Muscle layer of colon (tissue), 2 donors: Measurements from ENCODE around the gene ANO9.
"Not testable (repeated sequence)": the region's sequence is repeated elsewhere in the genome, so short reads cannot be mapped to it uniquely, and the experiment has no call there.

Experiments
- H3K27ac ChIP-seq: one replicate; pipeline ENCODE4 v1.7.0; 2013; ENCODE audit warnings: low read depth, mild to moderate bottlenecking, low read length, moderate library complexity
- H3K27me3 ChIP-seq, 2 donors: one replicate each; pipeline ENCODE4 v1.7.0; 2013; ENCODE audit warnings: low read length in 2 of 2, mild to moderate bottlenecking in 2 of 2; ENCODE audit not compliant: insufficient read depth in 2 of 2, control insufficient read depth in 1 of 2
- H3K36me3 ChIP-seq: one replicate; pipeline ENCODE4 v1.7.0; 2013; ENCODE audit warnings: mild to moderate bottlenecking, low read length; ENCODE audit not compliant: insufficient read depth
- H3K4me1 ChIP-seq: one replicate; pipeline ENCODE4 v1.7.0; 2013; ENCODE audit warnings: mild to moderate bottlenecking, low read length; ENCODE audit not compliant: insufficient read depth
- H3K4me3 ChIP-seq, 2 donors: one replicate each; pipeline ENCODE4 v1.7.0; 2013; ENCODE audit warnings: low read length in 2 of 2, low read depth in 1 of 2, mild to moderate bottlenecking in 1 of 2, moderate library complexity in 1 of 2
- H3K9ac ChIP-seq: one replicate; pipeline ENCODE4 v1.7.0; 2013; ENCODE audit warnings: low read length
- H3K9me3 ChIP-seq: one replicate; pipeline ENCODE4 v1.7.0; 2013; ENCODE audit warnings: mild to moderate bottlenecking, low read length
- donor health status: abdominal sarcoma.
- donor health status: Adenocarcinoma of cecum.

Gene ANO9

GRCh38 chr11:417652-418342 is 24.0 kb downstream of the ANO9 start:
- no peaks in the 10 kb centered on the region for H3K9me3 ChIP-seq
- no peak overlapping the region for H3K4me3 ChIP-seq
- H3K9ac ChIP-seq, result no peak overlapping the region
- H3K4me1 ChIP-seq, result no peaks in the 10 kb centered on the region
- no peak overlapping the region for H3K27ac ChIP-seq
- H3K27me3 ChIP-seq, result peaks cover 6 to 54% of the 10 kb centered on the region in 2 donors
- no peaks in the 10 kb centered on the region for H3K36me3 ChIP-seq

- Histone ChIP-seq H3K27ac (no peak overlapping the region), H3K4me1 (no peaks in the 10 kb centered on the region), H3K9ac (no peak overlapping the region), H3K4me3 (no peak overlapping the region), H3K27me3 (peaks cover 6 to 54% of the 10 kb centered on the region in 2 donors), H3K9me3 (no peaks in the 10 kb centered on the region), H3K36me3 (no peaks in the 10 kb centered on the region)
These were observed 24.8 kb downstream of the ANO9 start for GRCh38 chr11:416757-417621.

- H3K9ac ChIP-seq, result no peak overlapping the region
- H3K4me3 ChIP-seq, result no peak overlapping the region
- H3K4me1 ChIP-seq, result no peaks in the 10 kb centered on the region
- H3K36me3 ChIP-seq, result no peaks in the 10 kb centered on the region
- H3K27ac ChIP-seq, result no peak overlapping the region
- peaks cover 6 to 54% of the 10 kb centered on the region in 2 donors for H3K27me3 ChIP-seq
- H3K9me3 ChIP-seq, result no peaks in the 10 kb centered on the region
These were observed 25.6 kb downstream of the ANO9 start for GRCh38 chr11:416051-416756.

- H3K4me3 ChIP-seq, result no peak overlapping the region
- no peaks in the 10 kb centered on the region for H3K4me1 ChIP-seq
- H3K9me3 ChIP-seq, result no peaks in the 10 kb centered on the region
- peaks cover 6 to 54% of the 10 kb centered on the region in 2 donors for H3K27me3 ChIP-seq
- H3K9ac ChIP-seq, result no peak overlapping the region
- H3K27ac ChIP-seq, result no peak overlapping the region
- no peaks in the 10 kb centered on the region for H3K36me3 ChIP-seq
These were observed 26.2 kb downstream of the ANO9 start for GRCh38 chr11:415640-416041.

- no peaks in the 10 kb centered on the region for H3K36me3 ChIP-seq
- no peak overlapping the region for H3K27ac ChIP-seq
- peaks cover 6 to 42% of the 10 kb centered on the region in 2 donors for H3K27me3 ChIP-seq
- no peaks in the 10 kb centered on the region for H3K9me3 ChIP-seq
- H3K9ac ChIP-seq, result no peak overlapping the region
- no peaks in the 10 kb centered on the region for H3K4me1 ChIP-seq
- H3K4me3 ChIP-seq, result no peak overlapping the region
These were observed 27.4 kb downstream of the ANO9 start for GRCh38 chr11:414318-414857.

GRCh38 chr11:413120-414081 is 28.4 kb downstream of the ANO9 start:
- Histone ChIP-seq H3K9me3 (no peaks in the 10 kb centered on the region), H3K9ac (no peak overlapping the region), H3K36me3 (no peaks in the 10 kb centered on the region), H3K4me1 (no peaks in the 10 kb centered on the region), H3K27ac (no peak overlapping the region), H3K27me3 (peaks cover 6 to 32% of the 10 kb centered on the region in 2 donors), H3K4me3 (no peak overlapping the region)

DNA sequence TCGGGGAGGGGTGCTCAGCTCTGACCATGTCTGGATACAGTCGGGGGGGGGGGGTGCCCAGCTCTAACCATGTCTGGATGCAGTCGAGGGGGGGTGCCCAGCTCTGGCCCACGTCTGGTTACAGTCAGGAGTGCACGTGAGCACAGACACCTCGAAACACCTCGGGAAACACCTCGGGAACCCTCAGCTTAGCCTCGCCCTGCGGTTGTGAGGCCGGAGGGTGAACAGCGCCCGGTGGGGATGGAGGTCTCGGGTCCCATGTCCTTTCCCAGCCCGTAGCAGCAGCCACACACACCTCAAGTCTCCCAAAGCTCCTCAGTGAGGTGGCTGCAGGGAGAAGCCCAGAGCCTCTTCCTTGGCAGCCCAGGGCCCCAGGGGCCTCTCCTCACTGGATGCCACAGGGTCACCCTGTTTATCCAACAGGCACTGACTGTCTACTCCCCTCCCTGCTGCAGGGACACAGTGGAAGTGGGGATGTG is 29.1 kb downstream of the ANO9 start:
- no peak overlapping the region for H3K27ac ChIP-seq
- H3K36me3 ChIP-seq, result no peaks in the 10 kb centered on the region
- no peaks in the 10 kb centered on the region for H3K4me1 ChIP-seq
- no peak overlapping the region for H3K9ac ChIP-seq
- H3K4me3 ChIP-seq, result no peak overlapping the region
- no peaks in the 10 kb centered on the region for H3K9me3 ChIP-seq
- peaks cover 3 to 25% of the 10 kb centered on the region in 2 donors for H3K27me3 ChIP-seq

GRCh38 chr11:411520-411919 is 30.3 kb downstream of the ANO9 start:
- H3K9ac ChIP-seq, H3K4me1 ChIP-seq, H3K9me3 ChIP-seq, H3K4me3 ChIP-seq, H3K27ac ChIP-seq, H3K36me3 ChIP-seq: not testable (repeated sequence)
- H3K27me3 ChIP-seq, result peaks cover 0 to 15% of the 10 kb centered on the region in 2 donors

GRCh38 chr11:410711-411110 is 31.1 kb downstream of the ANO9 start:
- H3K27ac ChIP-seq, H3K9ac ChIP-seq, H3K36me3 ChIP-seq, H3K4me3 ChIP-seq, H3K4me1 ChIP-seq, H3K9me3 ChIP-seq, H3K27me3 ChIP-seq: not testable (repeated sequence)

- Histone ChIP-seq H3K9ac (no peak overlapping the region), H3K27ac (no peak overlapping the region), H3K4me1 (peaks cover 12% of the 10 kb centered on the region), H3K27me3 (no peaks in the 10 kb centered on the region), H3K36me3 (no peaks in the 10 kb centered on the region), H3K4me3 (no peak overlapping the region), H3K9me3 (no peaks in the 10 kb centered on the region)
These were observed 32.0 kb downstream of the ANO9 start for GRCh38 chr11:409600-410483.
